Bronchial epithelial cell (primary cell): ENCODE measurements around the gene MAB21L2. TPM values are rescaled to one million over a fixed set of nuclear protein-coding genes. Genes with fewer than 3 reads are reported as not detected.
"Not testable (repeated sequence)": the region's sequence is repeated elsewhere in the genome, so short reads cannot be mapped to it uniquely, and the experiment has no call there.

ENCODE experiments used
- DNase-seq: peaks from one replicate; pipeline ENCODE4 v3.0.0-alpha.2; 2010; ENCODE audit warnings: low read depth
- FAIRE-seq: peaks from 2 replicates; lab custom pipeline; 2011; peaks lifted over from hg19 to GRCh38; lab: Jason Lieb, UNC
- H3K27me3 ChIP-seq: 2 replicates; pipeline ENCODE4 v1.5.1; 2011; ENCODE audit warnings: low read length; ENCODE audit not compliant: control insufficient read depth, insufficient read depth
- H3K36me3 ChIP-seq: 2 replicates; pipeline ENCODE4 v1.5.1; 2011; ENCODE audit warnings: low read length; ENCODE audit not compliant: control insufficient read depth, insufficient read depth
- H3K4me3 ChIP-seq: 2 replicates; pipeline ENCODE4 v1.5.1; 2011; ENCODE audit warnings: mild to moderate bottlenecking, low read depth, low read length, control low read depth
- total RNA-seq: library from RNA; depleted of rRNA; stranded (reverse); fragments of >200 nt; gene quantifications from 2 replicates; pipeline ENCODE4 v1.2.1, GENCODE V29; 2014
- TF ChIP-seq, protein P1 (sequence below): IDR thresholded peaks from 2 replicates; pipeline ENCODE4 v1.5.1; 2011; ENCODE audit warnings: mild to moderate bottlenecking, moderate library complexity, low read length, control low read depth, inconsistent platforms; ENCODE audit not compliant: insufficient read depth, severe bottlenecking

MAB21L2 gene
- total RNA-seq, 1 donor from 2014 or later: not detected

DNA sequence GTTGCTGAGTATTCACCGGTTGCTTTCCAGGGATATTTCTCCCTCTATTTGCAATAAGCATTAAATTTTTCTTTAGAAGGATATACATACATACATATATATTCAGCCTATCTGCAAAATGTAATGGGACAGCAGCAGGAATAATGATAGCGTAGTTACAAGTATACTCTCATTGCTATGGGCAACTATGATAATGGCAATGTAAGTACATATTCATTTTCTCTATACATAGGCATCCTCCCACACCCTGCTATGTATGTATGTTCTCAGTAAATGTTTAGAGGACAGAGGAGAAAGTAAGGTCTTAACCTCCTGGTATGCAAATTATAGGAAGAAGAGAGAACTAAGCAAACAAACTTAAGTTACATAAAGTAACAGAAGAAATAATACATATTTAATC lies 19.7 kb upstream of the MAB21L2 start:
- H3K4me3 ChIP-seq: no peak overlapping the region
- no peak for FAIRE-seq

DNA sequence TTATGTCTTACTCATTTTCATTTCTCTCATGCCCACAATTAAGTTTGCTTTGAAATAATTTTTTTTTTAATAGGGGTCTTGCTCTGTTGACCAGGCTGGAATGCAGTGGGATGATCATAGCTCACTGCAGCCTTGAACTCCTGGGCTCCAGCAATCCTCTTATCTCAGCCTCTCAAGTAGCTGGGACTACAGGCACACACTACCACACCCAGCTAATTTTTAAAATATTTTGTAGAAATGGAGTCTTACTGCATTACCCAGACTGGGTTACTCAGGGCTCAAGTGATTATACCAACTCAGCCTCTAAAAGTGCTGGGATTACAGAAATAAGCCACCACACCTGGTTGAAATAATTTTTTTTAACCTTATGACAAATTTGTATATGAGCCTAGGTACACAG lies 19.2 kb upstream of the MAB21L2 start:
- Histone ChIP-seq H3K36me3 (no peaks in the 10 kb centered on the region), H3K27me3 (no peaks in the 10 kb centered on the region), H3K4me3 (no peak overlapping the region)
- TF ChIP-seq, protein P1, sequence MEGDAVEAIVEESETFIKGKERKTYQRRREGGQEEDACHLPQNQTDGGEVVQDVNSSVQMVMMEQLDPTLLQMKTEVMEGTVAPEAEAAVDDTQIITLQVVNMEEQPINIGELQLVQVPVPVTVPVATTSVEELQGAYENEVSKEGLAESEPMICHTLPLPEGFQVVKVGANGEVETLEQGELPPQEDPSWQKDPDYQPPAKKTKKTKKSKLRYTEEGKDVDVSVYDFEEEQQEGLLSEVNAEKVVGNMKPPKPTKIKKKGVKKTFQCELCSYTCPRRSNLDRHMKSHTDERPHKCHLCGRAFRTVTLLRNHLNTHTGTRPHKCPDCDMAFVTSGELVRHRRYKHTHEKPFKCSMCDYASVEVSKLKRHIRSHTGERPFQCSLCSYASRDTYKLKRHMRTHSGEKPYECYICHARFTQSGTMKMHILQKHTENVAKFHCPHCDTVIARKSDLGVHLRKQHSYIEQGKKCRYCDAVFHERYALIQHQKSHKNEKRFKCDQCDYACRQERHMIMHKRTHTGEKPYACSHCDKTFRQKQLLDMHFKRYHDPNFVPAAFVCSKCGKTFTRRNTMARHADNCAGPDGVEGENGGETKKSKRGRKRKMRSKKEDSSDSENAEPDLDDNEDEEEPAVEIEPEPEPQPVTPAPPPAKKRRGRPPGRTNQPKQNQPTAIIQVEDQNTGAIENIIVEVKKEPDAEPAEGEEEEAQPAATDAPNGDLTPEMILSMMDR: no peak
- DNase-seq: no peak
- FAIRE-seq: no peak

More for the DNA sequence above, 19.7 kb upstream of the MAB21L2 start:
- H3K27me3 ChIP-seq: no peaks in the 10 kb centered on the region
- DNase-seq: no peak
- TF ChIP-seq, protein P1: no peak
- no peaks in the 10 kb centered on the region for H3K36me3 ChIP-seq

DNA sequence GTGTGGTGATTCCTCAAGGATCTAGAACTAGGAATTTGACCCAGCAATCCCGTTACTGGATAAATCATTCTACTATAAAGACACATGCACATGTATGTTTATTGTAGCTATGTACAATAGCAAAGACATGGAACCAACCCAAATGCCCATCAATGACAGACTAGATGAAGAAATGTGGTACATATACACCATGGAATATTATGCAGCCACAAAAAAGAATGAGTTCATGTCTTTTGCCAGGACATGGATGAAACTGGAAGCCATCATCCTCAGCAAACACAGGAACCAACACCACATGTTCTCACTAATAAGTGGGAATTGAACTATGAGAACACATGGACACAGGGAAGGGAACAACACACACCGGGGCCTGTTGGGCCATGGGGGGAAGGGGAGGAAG lies 17.0 kb upstream of the MAB21L2 start:
- not testable (repeated sequence) for H3K4me3 ChIP-seq, DNase-seq, H3K36me3 ChIP-seq, FAIRE-seq, H3K27me3 ChIP-seq

DNA sequence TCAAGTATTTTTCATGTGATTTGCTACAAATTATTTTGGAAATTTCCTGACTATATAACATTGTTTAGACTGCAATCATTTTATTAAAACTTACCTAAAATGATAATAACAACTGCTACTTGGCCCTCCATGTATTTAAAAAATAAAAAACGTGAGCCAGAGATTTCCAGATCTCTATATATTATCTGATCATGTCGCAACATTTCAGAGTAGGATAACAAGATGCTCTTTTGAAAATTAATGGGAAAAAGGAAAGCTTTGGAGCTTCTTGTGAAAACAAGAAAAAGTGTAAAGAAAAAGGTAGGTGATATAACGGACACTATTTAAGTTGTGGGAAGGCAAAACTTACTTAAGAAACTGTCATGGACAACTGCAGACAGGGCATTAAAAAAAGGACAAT lies 14.9 kb upstream of the MAB21L2 start:
- H3K27me3 ChIP-seq: no peaks in the 10 kb centered on the region
- H3K36me3 ChIP-seq: no peaks in the 10 kb centered on the region
- FAIRE-seq: no peak
- H3K4me3 ChIP-seq: no peak overlapping the region
- TF ChIP-seq, protein P1: no peak
- no peak for DNase-seq

GRCh38 chr4:150569384-150569987 lies 12.5 kb upstream of the MAB21L2 start:
- no peaks in the 10 kb centered on the region for H3K27me3 ChIP-seq
- no peaks in the 10 kb centered on the region for H3K36me3 ChIP-seq
- FAIRE-seq (no peak), DNase-seq (no peak)
- TF ChIP-seq, protein P1: no peak
- no peak overlapping the region for H3K4me3 ChIP-seq

DNA sequence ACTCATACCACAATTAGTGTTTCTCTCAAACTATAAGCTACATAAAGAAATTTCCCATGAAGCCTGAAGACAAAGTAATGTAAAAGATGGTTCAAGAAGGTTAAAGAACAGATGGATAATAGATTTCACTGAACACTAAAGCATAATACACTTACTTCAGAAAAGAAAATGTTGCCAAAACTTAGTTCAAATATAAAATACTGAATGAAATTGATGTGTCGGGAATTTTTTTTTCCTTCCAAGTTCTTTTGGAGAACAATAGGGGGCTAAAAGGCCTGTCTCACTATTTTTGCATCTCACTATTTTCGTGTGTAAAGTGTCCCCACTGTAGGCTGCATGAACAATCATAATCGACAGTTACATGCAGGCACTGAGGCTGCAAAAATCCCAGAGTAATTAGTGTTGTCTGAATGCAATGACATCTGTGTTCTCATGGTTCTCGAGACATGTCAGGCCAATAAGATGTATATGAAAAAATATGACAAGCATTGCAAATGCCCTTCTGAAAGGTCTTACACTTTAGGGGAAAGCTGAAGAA lies 11.9 kb upstream of the MAB21L2 start:
- FAIRE-seq: no peak

More for the DNA sequence above, 11.9 kb upstream of the MAB21L2 start:
- Histone ChIP-seq H3K27me3 (no peaks in the 10 kb centered on the region), H3K4me3 (no peak overlapping the region), H3K36me3 (no peaks in the 10 kb centered on the region)
- no peak for DNase-seq
- TF ChIP-seq, protein P1: no peak
